Activated CD8-positive, alpha-beta memory T cell treated with anti-CD3 and anti-CD28 coated beads for 48 hours (primary cell): ENCODE measurements around the gene MSH3.

Experiments used
- DNase-seq, 3 experiments: peaks; one replicate each; pipeline ENCODE4 v3.0.0-alpha.2; 2020; ENCODE audit warnings: low read depth in 2 of 3, low spot score in 2 of 3

Gene MSH3

GRCh38 chr5:80654391-80655230 is at the start of gene MSH3, which contains the start of gene DHFR:
Gene MSH3, plus strand, starts transcription at chr5:80654652. Its CDS starts 76 bp downstream, at chr5:80654728.
Gene DHFR, minus strand, starts transcription at chr5:80654983. Its CDS starts 494 bp downstream, at chr5:80654489.
- peak; percentile 74 to 80 (median 75) for DNase-seq

GRCh38 chr5:80607343-80607742 is 47.1 kb upstream of the MSH3 start:
- DNase-seq = no peak

GRCh38 chr5:80607832-80608231 is 46.6 kb upstream of the MSH3 start:
- DNase-seq = no peak

GRCh38 chr5:80608731-80609130 is 45.7 kb upstream of the MSH3 start:
- DNase-seq = no peak

GRCh38 chr5:80609692-80610091 is 44.8 kb upstream of the MSH3 start:
- DNase-seq = no peak

GRCh38 chr5:80615266-80615914 is 39.1 kb upstream of the MSH3 start:
- no peak for DNase-seq

GRCh38 chr5:80618438-80618837 is 36.0 kb upstream of the MSH3 start:
- DNase-seq = no peak

GRCh38 chr5:80619086-80619485 is 35.4 kb upstream of the MSH3 start:
- no peak for DNase-seq

- no peak for DNase-seq
Measured at GRCh38 chr5:80620211-80620610, 34.2 kb upstream of the MSH3 start.

- DNase-seq = no peak
Measured at GRCh38 chr5:80622756-80623155, 31.7 kb upstream of the MSH3 start.

- DNase-seq = no peak
Measured at GRCh38 chr5:80623999-80624398, 30.5 kb upstream of the MSH3 start.

GRCh38 chr5:80625230-80625629 is 29.2 kb upstream of the MSH3 start:
- DNase-seq = no peak

GRCh38 chr5:80629281-80629680 is 25.2 kb upstream of the MSH3 start:
- no peak for DNase-seq

- DNase-seq = no peak
Measured at GRCh38 chr5:80631278-80632259, 22.9 kb upstream of the MSH3 start.

GRCh38 chr5:80632700-80633099 is 21.8 kb upstream of the MSH3 start:
- DNase-seq = no peak

GRCh38 chr5:80634193-80634592 is 20.3 kb upstream of the MSH3 start:
- DNase-seq = no peak

- no peak for DNase-seq
Measured at GRCh38 chr5:80641353-80641752, 13.1 kb upstream of the MSH3 start.

- DNase-seq = no peak
Measured at GRCh38 chr5:80644900-80645299, 9.6 kb upstream of the MSH3 start.

- no peak for DNase-seq
Measured at GRCh38 chr5:80646926-80647325, 7.5 kb upstream of the MSH3 start.

- no peak for DNase-seq
Measured at GRCh38 chr5:80653502-80653901, 950 bp upstream of the MSH3 start.

GRCh38 chr5:80654054-80654390 is 430 bp upstream of the MSH3 start:
- peak in 1 of 3 experiments; percentile 10 for DNase-seq
